Natural killer cell (primary cell): ENCODE data around the gene PDLIM7. TPM values are rescaled to one million over a fixed set of nuclear protein-coding genes. Genes with fewer than 3 reads are reported as not detected.

ENCODE experiments used
- ATAC-seq, 3 donors: fragments of 150-1000 bp in 2 of 3; fragments of 200-7000 bp in 1 of 3; cut with Tn5 transposase; 1 replicate in 1 of 3; 2 replicates in 2 of 3; pipeline ENCODE4 v1.10.0; 2021; ENCODE audit warnings: mild to moderate bottlenecking in 2 of 3, moderate library complexity in 2 of 3
- DNase-seq, 2 donors: peaks; one replicate each; pipeline versions ENCODE4 v3.0.0 to v3.0.0-alpha.2; 2013 to 2021; ENCODE audit warnings: mixed read lengths in 1 of 2
- H3K27ac ChIP-seq: one replicate; pipeline ENCODE4 v1.5.1; 2013; ENCODE audit warnings: mild to moderate bottlenecking, low read length
- H3K27me3 ChIP-seq: one replicate; pipeline ENCODE4 v1.6.1; 2013; ENCODE audit warnings: low read length; ENCODE audit not compliant: control insufficient read depth, insufficient read depth
- H3K36me3 ChIP-seq: one replicate; pipeline ENCODE4 v1.6.1; 2013; ENCODE audit warnings: low read length; ENCODE audit not compliant: control insufficient read depth, insufficient read depth
- H3K4me1 ChIP-seq: one replicate; pipeline ENCODE4 v1.6.1; 2013; ENCODE audit warnings: low read length; ENCODE audit not compliant: control insufficient read depth, insufficient read depth
- H3K4me3 ChIP-seq: one replicate; pipeline ENCODE4 v1.5.1; 2013; ENCODE audit warnings: low read length
- H3K9me3 ChIP-seq: one replicate; pipeline ENCODE4 v1.6.1; 2013; ENCODE audit warnings: low read length; ENCODE audit not compliant: control insufficient read depth, insufficient read depth
- H3K27ac Mint-ChIP-seq, 2 donors: one replicate each; pipeline ENCODE4 v1.8.0; 2022; ENCODE audit warnings: mild to moderate bottlenecking in 2 of 2, mixed read lengths in 2 of 2, moderate library complexity in 1 of 2
- H3K27me3 Mint-ChIP-seq, 2 donors: one replicate each; pipeline ENCODE4 v1.8.0; 2022; ENCODE audit warnings: low read depth in 2 of 2, mixed read lengths in 2 of 2
- H3K36me3 Mint-ChIP-seq: one replicate; pipeline ENCODE4 v1.8.0; 2022; ENCODE audit warnings: mixed read lengths
- H3K4me1 Mint-ChIP-seq, 2 donors: one replicate each; pipeline ENCODE4 v1.8.0; 2022; ENCODE audit warnings: mixed read lengths in 2 of 2
- H3K4me3 Mint-ChIP-seq: one replicate; pipeline ENCODE4 v1.8.0; 2022; ENCODE audit warnings: mild to moderate bottlenecking, moderate library complexity, mixed read lengths
- H3K9me3 Mint-ChIP-seq, 2 donors: one replicate each; pipeline ENCODE4 v1.8.0; 2022; ENCODE audit warnings: mixed read lengths in 2 of 2
- CTCF ChIP-seq: fragments of 200-600 bp; IDR thresholded peaks from one replicate; pipeline ENCODE4 v1.8.0; 2022; ENCODE audit warnings: antibody characterized with exemption
- WGBS: methylation state at CpG from one replicate; pipeline ENCODE4 v1.1.7; 2013; ENCODE audit warnings: missing lambda C conversion rate; ENCODE audit not compliant: insufficient coverage; 5-methylcytosine and 5-hydroxymethylcytosine counted together
- intact Hi-C: fragments of 100-400 bp; cut with micrococcal nuclease; formaldehyde crosslinking; loops from one replicate; pipeline ENCODE4 v1.14.2; 2022
- total RNA-seq, 4 donors: library from RNA; stranded (reverse); fragments of 120-200 nt in 1 of 4; gene quantifications; one replicate each; pipeline versions ENCODE4 v1.2.3 to v1.2.4, GENCODE V29; 2013 to 2022

The PDLIM7 gene
- total RNA-seq, 3 donors from 2014 or later (not counting 1 experiment from before 2014, with no cell fraction given) = 9.7 to 58.7 (median 14.7) TPM

- Histone ChIP-seq H3K27me3 (no peaks in the 10 kb centered on the region), H3K4me1 (no peaks in the 10 kb centered on the region), H3K27ac (no peak overlapping the region), H3K9me3 (no peaks in the 10 kb centered on the region), H3K36me3 (peaks cover 55% of the 10 kb centered on the region), H3K4me3 (no peak overlapping the region)
- no peaks in the 10 kb centered on the region for H3K36me3 Mint-ChIP-seq
- no peaks in the 10 kb centered on the region for H3K27me3 Mint-ChIP-seq
- H3K4me3 Mint-ChIP-seq = no peak overlapping the region
- TF ChIP-seq CTCF = no peak
- peaks cover 5 to 9% of the 10 kb centered on the region in 2 donors for H3K4me1 Mint-ChIP-seq
- intact Hi-C loops = no loop called here
- DNase-seq (no peak), ATAC-seq (no peak)
- no peak overlapping the region for H3K27ac Mint-ChIP-seq
- WGBS = 97% methylated on average over 26 of the region's 27 CpGs
- H3K9me3 Mint-ChIP-seq = no peaks in the 10 kb centered on the region
Measured at GRCh38 chr5:177531209-177531940, 34.0 kb upstream of the PDLIM7 start.

GRCh38 chr5:177530638-177531037 is 33.2 kb upstream of the PDLIM7 start:
- Histone ChIP-seq H3K4me3 (no peak overlapping the region), H3K4me1 (no peaks in the 10 kb centered on the region), H3K9me3 (no peaks in the 10 kb centered on the region), H3K27me3 (no peaks in the 10 kb centered on the region), H3K36me3 (peaks cover 55% of the 10 kb centered on the region), H3K27ac (no peak overlapping the region)
- Mint-ChIP-seq H3K27me3 (no peaks in the 10 kb centered on the region), H3K9me3 (no peaks in the 10 kb centered on the region), H3K36me3 (no peaks in the 10 kb centered on the region), H3K4me1 (peaks cover 5 to 9% of the 10 kb centered on the region in 2 donors), H3K27ac (no peak overlapping the region), H3K4me3 (no peak overlapping the region)
- 95% methylated on average over 3 of the region's 3 CpGs for WGBS
- ATAC-seq (no peak), DNase-seq (no peak)
- TF ChIP-seq CTCF = no peak
- intact Hi-C loops = no loop called here

- Mint-ChIP-seq H3K4me1 (peaks cover 5 to 9% of the 10 kb centered on the region in 2 donors), H3K36me3 (no peaks in the 10 kb centered on the region), H3K9me3 (no peaks in the 10 kb centered on the region), H3K27ac (no peak overlapping the region), H3K4me3 (no peak overlapping the region), H3K27me3 (no peaks in the 10 kb centered on the region)
- peaks cover 57% of the 10 kb centered on the region for H3K36me3 ChIP-seq
- ATAC-seq (no peak), DNase-seq (no peak)
- no peaks in the 10 kb centered on the region for H3K27me3 ChIP-seq
- no peak overlapping the region for H3K27ac ChIP-seq
- H3K4me3 ChIP-seq = no peak overlapping the region
- WGBS = 95% methylated on average over 12 of the region's 12 CpGs
- intact Hi-C loops = no loop called here
- no peaks in the 10 kb centered on the region for H3K4me1 ChIP-seq
- H3K9me3 ChIP-seq = no peaks in the 10 kb centered on the region
- TF ChIP-seq CTCF = no peak
Measured at GRCh38 chr5:177529247-177530203, 32.1 kb upstream of the PDLIM7 start.
